Limb (tissue), 2 donors: ENCODE data around the gene ZFP91.

Experiments
- DNase-seq, 2 donors: peaks; one replicate each; pipeline ENCODE4 v3.0.0-alpha.2; 2016; ENCODE audit errors: extremely low spot score in 2 of 2

ZFP91 gene

DNA sequence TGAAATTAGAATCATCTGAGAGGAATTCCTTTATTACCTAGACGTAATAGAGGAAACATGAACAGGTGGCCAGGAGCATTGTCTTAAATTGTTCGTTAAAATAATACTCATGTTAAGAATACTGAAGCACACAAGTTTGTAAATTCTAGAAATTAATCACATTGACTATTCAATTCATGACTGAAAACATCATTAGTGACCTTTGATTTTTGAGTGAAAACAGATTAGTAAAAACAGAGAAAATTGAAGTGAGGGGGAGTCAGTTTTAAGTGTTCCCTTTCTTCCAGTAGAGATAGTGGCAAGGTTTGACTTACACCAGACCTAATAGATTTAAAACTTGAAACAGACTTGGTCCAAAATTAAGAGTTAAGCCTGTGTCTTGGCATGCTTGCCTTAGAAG, 1.4 kb downstream of the ZFP91 start:
- no peak for DNase-seq

DNA sequence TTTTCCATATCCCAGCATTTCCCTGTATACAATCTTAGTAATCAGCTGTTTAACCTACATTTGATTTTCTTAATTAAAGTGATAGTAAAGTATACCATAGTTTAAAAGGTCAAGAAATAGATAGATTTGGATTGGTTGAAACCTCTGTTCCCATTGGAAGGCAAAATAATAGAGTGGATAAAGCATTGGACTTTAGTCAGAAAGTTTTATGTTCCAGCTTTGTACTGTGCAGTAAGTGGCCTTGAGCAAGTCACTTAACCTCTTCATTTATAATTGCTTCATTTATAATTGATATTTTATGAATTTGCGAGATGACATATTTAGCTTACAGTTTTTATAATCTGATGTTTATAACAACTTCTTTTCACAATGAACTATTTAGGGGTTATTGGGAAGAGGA, 3.6 kb downstream of the ZFP91 start:
- no peak for DNase-seq

DNA sequence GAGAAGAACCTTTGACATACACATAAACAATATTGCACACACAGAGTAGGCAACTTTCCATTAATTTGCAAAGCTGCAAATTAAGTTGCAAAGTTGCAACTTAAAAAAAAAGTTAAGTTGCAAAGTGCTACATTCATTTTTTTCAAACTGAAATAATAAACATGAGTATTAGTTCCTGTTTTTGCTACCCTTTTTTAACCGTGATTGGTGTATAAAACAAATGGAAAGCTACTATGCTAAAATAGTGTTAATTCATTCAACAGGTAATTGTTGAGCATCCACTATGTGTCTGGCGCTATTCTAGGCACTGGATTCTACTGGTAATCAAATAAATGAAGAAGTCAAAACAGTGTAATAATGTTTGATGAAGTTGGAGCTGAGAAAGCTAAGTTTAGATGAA, 8.1 kb downstream of the ZFP91 start:
- no peak for DNase-seq

DNA sequence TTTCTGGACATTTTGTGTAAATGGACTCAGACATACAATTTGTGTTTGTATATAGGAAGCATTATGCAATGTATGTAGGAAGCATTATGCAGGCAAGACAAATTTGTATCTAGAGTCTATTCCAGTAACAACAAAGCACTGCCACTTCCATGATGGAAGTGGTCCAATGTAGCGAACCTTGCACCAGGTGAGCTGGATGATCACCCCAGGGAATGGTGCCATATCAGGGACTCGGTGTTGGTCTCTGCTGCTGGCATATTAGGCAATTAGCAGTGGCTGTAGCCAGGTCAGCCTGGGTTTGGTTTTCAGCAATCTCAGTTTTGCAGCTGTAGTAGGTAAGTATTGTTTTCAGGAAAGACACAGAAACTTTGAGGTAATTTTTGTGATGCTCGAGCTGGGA, 12.8 kb downstream of the ZFP91 start:
- no peak for DNase-seq

DNA sequence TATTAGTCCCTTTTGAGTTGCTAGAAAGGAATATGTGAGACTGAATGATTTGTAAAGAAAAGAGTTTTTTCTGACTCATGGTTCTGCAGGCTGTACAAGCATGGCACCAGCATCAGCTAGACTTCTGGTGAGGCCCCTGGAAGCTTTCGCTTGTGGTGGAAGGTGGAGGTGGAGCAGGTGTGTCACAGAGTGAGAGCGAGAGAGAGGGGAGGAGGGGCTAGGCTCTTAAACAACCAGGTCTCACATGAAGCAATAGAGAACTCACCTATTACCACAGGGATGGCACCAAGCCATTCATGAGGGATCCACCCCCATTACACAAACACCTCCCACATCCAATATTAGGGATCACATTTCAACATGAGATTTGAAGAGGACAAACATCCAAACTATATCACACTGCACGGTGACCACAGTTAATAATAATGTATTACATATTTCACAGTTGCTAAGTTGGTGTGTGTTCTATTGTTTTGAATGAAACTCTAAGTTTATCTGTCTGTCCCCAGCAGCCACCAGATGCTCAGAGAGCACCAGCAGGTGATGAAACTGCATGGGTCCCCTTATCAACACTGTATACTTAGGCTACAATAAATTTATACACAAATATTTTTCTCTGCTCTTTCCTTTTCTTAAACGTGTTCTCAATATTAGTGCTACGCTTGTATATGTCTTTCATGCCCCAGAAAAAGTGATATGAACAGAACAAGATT, 14.1 kb downstream of the ZFP91 start:
- no peak for DNase-seq

DNA sequence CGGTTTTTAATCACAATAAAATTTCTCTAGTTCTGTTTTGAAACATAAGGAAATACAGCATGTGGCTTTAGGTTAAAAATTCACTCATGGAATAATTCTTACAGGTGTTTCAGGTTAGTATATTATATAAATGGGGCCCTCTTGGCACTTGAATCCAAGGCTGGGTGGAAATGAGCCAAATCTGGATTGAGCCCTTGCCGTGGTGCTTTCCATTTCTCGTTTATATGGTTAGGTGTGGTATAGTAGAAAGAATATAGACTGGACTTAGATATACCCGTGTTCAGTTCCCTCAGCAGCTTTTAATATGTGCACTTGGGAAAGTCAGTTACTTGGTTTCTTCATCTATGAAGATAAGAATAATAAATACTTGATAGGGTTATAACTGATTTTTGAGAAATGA, 16.0 kb downstream of the ZFP91 start:
- DNase-seq = no peak

DNA sequence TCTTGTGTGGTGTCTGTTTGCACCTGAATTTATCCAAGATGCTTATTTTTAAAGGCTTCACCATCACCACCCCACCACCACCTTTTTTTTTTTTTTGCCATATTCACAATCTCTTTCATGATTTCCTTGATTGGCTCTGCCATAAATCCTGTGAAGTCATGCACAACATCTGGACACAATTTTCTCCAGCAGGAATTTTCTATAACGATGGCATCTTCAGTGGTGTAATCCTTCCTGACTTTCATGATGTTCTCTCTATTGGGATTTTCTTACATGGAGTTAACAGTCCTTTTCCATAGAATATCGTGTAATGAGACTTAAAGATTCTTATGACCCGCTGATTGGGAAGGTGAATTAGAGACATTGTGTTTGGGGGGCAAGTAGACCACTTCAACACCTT, 17.8 kb downstream of the ZFP91 start:
- no peak for DNase-seq

DNA sequence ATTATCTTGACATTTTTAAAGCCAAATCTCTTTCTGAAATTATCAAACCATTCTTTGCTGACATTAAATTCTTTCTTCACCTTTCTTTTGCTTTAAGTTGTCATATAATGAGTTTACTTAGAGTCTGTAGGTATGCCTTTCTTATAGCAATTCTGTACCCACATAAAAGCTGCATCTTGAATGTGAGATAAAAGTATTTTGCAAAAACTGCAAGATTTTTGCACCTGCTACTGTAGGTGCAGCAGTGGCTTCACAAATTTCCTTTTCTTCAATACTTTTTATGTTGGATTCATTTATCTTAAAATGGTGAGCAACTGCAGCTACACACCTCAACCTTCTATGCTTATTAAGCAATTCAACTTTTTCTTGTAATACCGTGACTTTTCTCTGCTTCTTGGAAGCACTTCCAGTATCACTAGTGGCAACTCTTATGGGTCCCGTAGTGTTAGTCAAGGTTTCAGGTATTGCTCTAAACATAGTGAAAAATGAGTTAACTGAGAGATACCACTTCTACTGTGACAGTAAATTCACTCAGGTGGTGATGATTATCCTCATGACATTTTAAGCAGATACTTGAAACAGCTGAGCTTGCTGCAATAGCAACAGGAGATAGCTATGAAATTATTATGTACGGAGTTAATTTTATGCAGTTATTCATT, 18.8 kb downstream of the ZFP91 start:
- no peak for DNase-seq

DNA sequence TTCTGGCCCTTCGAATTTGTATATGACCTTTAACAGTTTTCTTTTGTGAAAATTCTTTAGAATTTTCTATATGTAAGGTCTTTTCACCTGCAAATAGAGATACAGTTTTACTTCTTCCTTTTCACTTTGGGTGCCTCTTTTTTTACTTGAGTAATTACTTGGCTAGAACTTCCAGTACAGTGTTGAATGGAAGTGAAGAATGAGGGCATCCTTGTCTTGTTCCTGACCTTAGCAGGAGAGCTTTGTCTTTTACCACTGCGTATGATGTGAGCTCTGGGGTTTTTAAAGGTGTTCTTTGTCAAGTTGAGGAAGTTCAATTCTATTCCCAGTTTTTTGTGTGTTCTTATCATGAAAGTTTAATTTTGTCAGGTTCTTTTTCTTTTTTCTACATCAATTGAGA, 21.6 kb downstream of the ZFP91 start:
- DNase-seq = no peak

DNA sequence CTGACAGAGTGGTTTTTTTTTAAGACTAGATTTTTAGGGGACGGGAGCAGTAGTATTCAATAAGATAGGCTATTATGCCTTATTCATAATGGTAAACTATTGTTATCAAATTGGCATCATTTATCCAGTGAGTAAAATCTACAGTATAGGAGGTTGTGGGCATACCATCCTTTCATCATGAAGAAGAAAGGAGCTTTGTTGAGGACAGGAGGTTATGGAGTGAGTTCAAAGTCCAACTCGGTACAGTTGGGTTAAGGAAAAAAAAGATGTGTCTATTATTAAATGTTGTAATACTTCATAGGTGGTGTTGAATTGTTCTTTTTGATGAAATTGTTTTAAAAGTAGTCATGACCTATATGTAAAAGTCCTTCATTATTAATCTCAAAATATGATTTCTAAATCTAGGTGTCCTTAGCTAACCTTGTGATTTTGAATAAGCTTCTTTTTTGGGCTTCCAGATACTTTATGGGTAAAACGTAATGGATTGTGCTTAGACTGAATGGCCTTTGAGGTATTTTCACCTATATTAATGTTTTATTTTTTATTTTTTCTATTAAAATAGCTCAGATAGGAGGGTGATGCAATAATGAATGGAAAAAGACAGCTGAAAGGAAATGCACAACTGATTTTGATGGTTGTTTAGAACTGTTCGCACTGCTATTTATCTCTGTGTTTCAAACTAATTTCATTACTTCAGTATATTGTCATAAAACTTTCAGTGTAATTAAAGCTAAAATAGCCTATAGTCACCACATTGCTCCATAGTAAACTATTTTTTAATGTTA, 28.3 kb downstream of the ZFP91 start:
- DNase-seq = no peak

DNA sequence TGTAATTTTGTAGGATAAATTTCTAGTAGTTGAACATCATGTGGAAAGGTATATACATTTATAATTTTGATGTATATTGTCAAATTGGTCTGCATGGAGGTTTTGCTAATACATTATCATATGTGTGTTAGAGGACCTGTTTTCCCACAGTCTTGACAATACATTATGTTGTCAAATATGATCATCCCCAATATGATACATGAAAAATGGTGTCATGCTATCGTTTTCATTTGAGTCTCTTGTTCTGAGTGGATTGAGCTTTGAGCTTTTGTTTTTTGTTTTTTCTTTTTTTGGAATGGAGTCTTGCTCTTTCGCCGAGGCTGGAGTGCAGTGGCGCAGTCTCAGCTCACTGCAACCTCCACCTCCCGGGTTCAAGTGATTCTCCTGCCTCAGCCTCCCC, 29.5 kb downstream of the ZFP91 start:
- no peak for DNase-seq

DNA sequence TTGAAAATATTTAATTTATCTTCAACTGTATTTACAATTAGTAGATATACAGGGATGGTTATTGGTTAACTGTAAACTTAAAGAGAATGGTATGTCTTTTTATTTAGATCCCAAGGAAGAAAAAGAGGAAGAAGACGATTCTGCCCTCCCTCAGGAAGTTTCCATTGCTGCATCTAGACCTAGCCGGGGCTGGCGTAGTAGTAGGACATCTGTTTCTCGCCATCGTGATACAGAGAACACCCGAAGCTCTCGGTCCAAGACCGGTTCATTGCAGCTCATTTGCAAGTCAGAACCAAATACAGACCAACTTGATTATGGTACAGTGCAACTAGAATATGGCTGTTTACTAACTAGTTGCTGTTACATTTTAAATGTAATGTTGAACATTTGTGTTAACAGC, 30.9 kb downstream of the ZFP91 start:
- no peak for DNase-seq

DNA sequence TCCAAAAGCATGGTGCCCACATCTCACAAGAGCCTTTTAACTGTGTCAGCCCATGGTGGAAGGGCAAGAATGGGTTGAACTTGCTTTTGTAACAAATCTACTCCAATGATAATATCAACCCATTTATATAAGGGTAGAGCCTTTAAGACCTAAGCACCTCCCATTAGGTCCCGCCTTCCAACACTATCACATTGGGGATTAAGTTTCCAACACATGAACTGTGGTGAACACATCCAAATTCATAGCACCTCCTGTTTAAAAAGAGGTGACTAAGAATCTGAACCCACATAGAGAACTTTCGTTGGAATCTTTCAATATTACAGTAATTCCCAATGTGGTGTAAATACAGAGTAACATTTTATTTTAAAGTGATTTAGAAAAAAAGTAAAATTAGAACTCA, 34.4 kb downstream of the ZFP91 start:
- no peak for DNase-seq

DNA sequence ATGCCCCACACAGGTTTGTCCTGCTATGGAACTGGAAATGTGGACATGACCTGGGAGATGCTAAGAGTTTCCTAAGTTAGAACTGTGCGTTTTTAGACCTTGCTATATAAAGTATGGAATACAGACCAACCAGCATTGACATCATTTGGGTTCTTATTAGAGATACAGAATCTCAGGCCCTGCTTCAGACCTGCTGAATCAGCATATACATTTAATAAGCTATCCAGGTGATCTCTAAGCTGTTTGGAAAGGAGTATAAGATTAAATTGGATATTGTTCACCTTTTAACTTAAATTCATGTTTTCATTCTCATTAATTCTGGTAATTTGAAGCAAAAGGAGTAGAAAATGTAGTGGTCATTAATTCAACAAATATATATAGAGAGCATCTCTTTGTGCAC, 36.7 kb downstream of the ZFP91 start:
- no peak for DNase-seq

DNA sequence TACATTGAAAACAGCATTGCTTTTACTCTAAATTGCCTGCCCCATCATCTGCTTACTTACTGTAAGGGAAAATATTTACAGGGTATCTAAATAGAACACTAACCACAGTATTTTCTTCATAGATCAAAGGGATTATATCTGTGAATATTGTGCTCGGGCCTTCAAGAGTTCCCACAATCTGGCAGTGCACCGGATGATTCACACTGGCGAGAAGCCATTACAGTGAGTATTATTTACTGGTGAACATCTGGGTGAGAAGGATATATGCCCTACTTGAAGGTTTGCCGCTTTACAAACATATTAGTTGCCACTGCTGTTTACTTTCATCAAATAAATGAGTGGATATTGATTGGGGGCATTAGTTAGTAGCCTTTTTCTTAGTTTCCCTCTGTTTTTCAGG, 37.7 kb downstream of the ZFP91 start:
- DNase-seq = no peak

DNA sequence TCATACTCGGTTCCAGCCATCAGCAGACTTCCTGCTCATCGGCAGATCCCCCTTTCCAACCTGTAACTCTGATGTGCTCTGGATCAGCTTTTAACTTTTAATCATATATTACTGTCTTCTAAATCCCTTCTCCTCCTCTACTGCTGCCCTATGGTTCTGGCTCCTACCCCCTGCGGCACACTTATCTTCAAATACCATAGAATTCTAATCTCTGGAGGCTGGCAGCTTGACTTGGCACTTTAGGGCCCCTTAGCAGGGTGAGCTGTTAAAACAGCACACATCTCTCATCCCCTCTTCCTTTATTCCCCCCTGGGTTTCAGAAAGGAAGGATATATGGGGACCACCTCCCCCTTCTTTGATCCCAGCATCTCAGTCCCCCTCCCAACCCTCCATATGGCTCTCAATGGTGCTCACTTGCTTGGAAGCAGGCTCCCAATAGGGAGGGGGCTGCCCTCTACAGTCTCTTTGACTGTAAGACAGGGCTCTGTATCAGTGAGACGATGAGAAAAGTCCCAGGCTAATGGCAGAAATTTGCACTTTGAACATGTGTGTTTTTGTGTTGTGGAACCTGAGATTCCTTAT, 39.2 kb downstream of the ZFP91 start:
- no peak for DNase-seq

DNA sequence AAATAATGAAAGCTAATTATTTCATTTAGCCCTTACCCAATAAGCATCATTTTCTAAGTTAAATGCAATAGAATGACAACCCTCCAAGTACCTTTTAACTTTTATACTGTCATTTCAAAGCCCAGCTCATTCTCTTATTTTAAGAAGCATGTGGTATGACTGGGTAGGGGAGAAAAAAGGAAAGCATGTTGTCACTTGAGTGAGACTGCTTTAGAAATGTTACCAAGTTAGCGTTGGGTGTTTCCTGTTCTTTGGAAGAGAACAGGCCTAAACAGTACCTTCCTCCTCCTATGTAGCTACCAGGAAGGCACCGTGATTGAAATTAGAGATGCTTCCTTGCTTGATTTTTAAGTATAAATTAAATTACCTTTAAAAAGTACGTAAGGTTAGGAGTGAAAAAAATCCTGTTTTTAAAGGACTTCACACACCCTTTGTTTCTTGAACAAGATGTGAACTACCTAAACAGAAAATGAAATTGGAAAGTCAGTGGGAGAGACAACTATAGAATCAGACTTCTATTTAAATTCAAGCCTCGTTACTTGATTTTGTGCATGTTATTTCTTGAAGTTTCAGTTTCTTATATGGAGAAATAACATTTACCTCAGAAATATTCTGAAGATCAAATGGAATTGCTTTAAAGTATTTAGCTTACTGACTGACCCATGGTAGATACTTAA, 42.9 kb downstream of the ZFP91 start:
- DNase-seq = no peak

DNA sequence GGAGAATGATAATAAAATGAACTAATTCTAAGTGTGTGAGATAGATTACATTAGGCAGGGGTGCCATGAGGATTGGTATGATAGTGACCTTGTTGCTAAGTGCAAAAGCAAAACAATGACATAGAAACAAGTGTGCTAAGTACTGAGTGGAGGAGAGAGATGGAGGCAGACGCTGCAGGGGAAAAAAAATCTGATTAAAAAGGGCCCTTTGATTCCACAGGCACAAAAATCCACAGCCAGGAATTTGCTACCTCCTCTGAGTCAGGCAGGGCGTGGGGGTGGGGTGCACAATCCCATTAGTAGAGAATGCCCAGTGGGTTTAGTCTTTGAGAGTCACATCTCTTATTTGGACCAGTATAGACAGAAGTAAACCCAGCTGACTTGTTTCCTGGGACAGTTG, 43.5 kb downstream of the ZFP91 start, which contains the start of gene CNTF:
Gene CNTF, plus strand, starts transcription at position 322 of the 400 bp plus-strand sequence. CDS start 88 bp downstream, outside the sequence.
- DNase-seq = no peak

DNA sequence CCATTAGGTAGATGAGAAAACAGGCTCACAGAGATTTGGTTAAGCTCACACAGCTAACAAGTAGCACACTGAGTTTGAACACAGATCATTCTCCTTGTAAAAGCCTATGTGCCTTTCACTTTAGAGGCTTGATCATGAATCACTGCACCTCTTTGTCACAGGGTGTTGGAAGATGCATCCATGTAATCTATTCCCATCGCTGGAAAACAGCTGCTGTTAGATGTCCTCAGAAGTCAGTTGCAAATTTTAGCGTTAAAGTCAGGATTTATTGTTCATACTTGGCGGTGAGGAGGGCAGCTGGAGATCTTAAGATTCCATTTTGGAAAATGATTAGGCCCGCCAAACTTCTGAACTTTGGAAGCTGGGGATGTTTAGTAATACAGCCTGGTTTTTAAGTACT, 46.2 kb downstream of the ZFP91 start:
- no peak for DNase-seq

DNA sequence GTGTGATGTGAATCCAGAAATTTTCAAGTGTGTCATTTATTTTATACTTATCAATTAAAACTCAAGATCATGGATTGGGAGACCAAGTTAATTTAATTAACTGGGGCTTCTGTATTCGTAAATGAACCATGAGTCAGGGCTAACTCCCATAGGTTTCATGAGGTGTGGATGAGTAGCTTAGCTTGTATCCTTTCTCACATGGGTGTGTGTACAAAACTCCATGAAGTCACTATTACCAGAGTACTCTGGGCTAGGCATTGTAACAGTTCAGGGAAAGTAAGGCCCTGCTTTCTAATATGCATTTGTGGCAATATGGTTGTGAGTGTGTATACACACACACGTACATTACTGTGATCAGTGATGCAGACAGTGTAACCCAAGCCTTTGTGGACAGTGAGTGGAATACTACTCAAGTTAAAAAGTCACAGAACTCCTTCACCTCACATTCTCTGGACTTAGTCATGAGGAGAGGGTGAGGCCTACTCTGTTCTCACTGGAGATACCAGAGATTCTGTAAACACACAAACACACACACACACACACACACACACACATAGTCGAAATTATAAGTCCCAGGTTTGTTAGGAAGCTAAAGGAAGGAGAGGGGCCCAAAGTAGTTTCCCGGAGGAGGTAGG, 47.1 kb downstream of the ZFP91 start:
- DNase-seq = no peak

DNA sequence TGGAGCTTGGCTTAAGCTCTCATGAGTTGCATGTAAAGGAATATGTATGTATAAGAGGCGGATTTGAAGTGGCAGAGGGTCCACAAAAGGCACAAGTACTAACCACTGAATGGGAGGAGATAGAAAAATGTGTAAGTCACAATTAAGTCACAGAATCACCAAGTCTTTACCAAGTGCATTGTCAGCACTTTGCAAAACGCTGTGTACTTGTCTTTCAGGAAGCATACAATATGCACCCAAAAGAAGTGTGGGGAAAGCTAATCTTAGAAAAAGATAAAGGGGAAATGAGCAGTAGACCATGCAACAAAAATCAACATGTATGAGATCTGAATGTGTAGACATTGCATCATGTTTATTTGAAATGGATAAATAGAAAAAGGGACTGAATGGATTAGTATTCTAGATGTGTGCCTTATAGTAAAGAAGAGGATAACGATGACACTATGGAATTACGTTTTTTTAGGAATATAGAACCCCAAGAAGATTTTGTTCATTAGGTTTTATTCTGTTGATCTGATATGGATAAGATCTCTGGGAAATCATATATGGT, 48.1 kb downstream of the ZFP91 start:
- no peak for DNase-seq
